HCT116 (cell line): Measurements from ENCODE around the gene GDPD5. TPM values are rescaled to one million over a fixed set of nuclear protein-coding genes. Genes with fewer than 3 reads are reported as not detected.

Source experiments
- ATAC-seq: fragments of 200-7000 bp; cut with Tn5 transposase; 2 replicates; pipeline ENCODE4 v1.9.1; 2020; ENCODE audit warnings: mild to moderate bottlenecking, moderate library complexity
- BruUV-seq: library from RNA; stranded (reverse); fragments of 400-500 nt; replicated peaks from 2 replicates; lab custom pipeline; 2021; lab: Mats Ljungman, UMichigan
- CTCF ChIA-PET: fragments of 300-600 bp; sonication (Branson Sonifier 250); formaldehyde crosslinking; loops from one replicate; lab custom pipeline; 2021; ENCODE audit warnings: antibody characterized with exemption; lab: Charles Lee
- POLR2A ChIA-PET: fragments of 300-600, 350-600 bp; sonication (Branson Sonifier 250); formaldehyde crosslinking; loops from one replicate; lab custom pipeline; 2021; ENCODE audit warnings: antibody characterized with exemption; lab: Charles Lee
- RAD21 ChIA-PET, 2 experiments: fragments of 300-600 bp; sonication (Branson Sonifier 250); formaldehyde crosslinking; loops; one replicate each; lab custom pipeline; 2023; ENCODE audit warnings: low total read pairs in 2 of 2; ENCODE audit not compliant: uncharacterized antibody in 2 of 2, unreplicated experiment in 2 of 2, low non-redundant PET in 1 of 2; lab: Charles Lee
- DNase-seq: peaks from one replicate; pipeline ENCODE4 v3.0.0-alpha.2; 2010; ENCODE audit warnings: low read depth, low spot score
- H2AFZ ChIP-seq: fragments of 200-600 bp; shearing (Covaris generic), sonication (generic); 2 replicates; pipeline ENCODE4 v1.6.1; 2017; ENCODE audit warnings: low read depth, mixed run types, mixed read lengths, antibody characterized with exemption, low read length; ENCODE audit not compliant: poor library complexity, severe bottlenecking
- H3K27ac ChIP-seq: 2 replicates; pipeline ENCODE4 v1.5.1; 2012; ENCODE audit warnings: low read depth, low read length
- H3K27me3 ChIP-seq: fragments of 200-600 bp; sonication (generic); 2 replicates; pipeline ENCODE4 v1.6.1; 2016; ENCODE audit warnings: mixed run types, low read length, mixed read lengths; ENCODE audit not compliant: insufficient read depth
- H3K36me3 ChIP-seq, 2 experiments: fragments of 200-500 bp in 1 of 2; fragments of 200-600 bp in 1 of 2; sonication (Bioruptor generic) in 1 of 2; sonication (generic) in 1 of 2; 2 replicates each; pipeline versions ENCODE4 v1.5.1 to v1.6.1; 2014 to 2016; ENCODE audit warnings: low read length in 2 of 2, inconsistent platforms in 1 of 2, mixed read lengths in 1 of 2, mixed run types in 1 of 2; ENCODE audit not compliant: insufficient read depth in 2 of 2, control insufficient read depth in 1 of 2
- H3K4me1 ChIP-seq, 2 experiments: fragments of 200-600 bp in 1 of 2; sonication (generic) in 1 of 2; 2 replicates each; pipeline versions ENCODE4 v1.5.1 to v1.6.1; 2012 to 2017; ENCODE audit warnings: low read length in 2 of 2, inconsistent platforms in 1 of 2, mild to moderate bottlenecking in 1 of 2, mixed read lengths in 1 of 2, mixed run types in 1 of 2, moderate library complexity in 1 of 2; ENCODE audit not compliant: insufficient read depth in 2 of 2, control insufficient read depth in 1 of 2
- H3K4me2 ChIP-seq: fragments of 200-600 bp; sonication (generic); 2 replicates; pipeline ENCODE4 v1.6.1; 2017; ENCODE audit warnings: mixed run types, low read length, mixed read lengths
- H3K4me3 ChIP-seq, 2 experiments: fragments of 200-600 bp in 1 of 2; sonication (generic) in 1 of 2; replicated peaks in 1 of 2; 2 replicates each; pipeline ENCODE4 v1.5.1; 2011 to 2016; ENCODE audit warnings: low read length in 2 of 2, control low read depth in 1 of 2, low read depth in 1 of 2, mild to moderate bottlenecking in 1 of 2, mixed read lengths in 1 of 2, mixed run types in 1 of 2
- H3K79me2 ChIP-seq: fragments of 200-600 bp; sonication (generic); 2 replicates; pipeline ENCODE4 v1.6.1; 2017; ENCODE audit warnings: mild to moderate bottlenecking, mixed run types, low read length, moderate library complexity, mixed read lengths; ENCODE audit not compliant: insufficient read depth
- H3K9ac ChIP-seq: fragments of 200-600 bp; sonication (generic); 2 replicates; pipeline ENCODE4 v1.6.1; 2016; ENCODE audit warnings: low read length, mixed read lengths
- H3K9me2 ChIP-seq: fragments of 200-600 bp; sonication (generic), shearing (Covaris generic); 2 replicates; pipeline ENCODE4 v1.6.1; 2017; ENCODE audit warnings: mixed run types, mild to moderate bottlenecking, moderate library complexity; ENCODE audit not compliant: insufficient read depth
- H3K9me3 ChIP-seq, 2 experiments: fragments of 200-500 bp in 1 of 2; fragments of 200-600 bp in 1 of 2; sonication (Bioruptor generic) in 1 of 2; sonication (generic) in 1 of 2; 2 replicates each; pipeline ENCODE4 v1.6.1; 2014 to 2017; ENCODE audit warnings: low read length in 2 of 2, mixed read lengths in 2 of 2, inconsistent platforms in 1 of 2, low read depth in 1 of 2, mild to moderate bottlenecking in 1 of 2, mixed run types in 1 of 2, moderate library complexity in 1 of 2; ENCODE audit not compliant: control insufficient read depth in 1 of 2, insufficient read depth in 1 of 2
- H4K20me1 ChIP-seq: fragments of 200-600 bp; sonication (generic), shearing (Covaris generic); 2 replicates; pipeline ENCODE4 v1.6.1; 2017; ENCODE audit warnings: mixed run types, mild to moderate bottlenecking, moderate library complexity; ENCODE audit not compliant: insufficient read depth
- ATF3 ChIP-seq: IDR thresholded peaks from 2 replicates; pipeline ENCODE4 v1.6.1; 2012
- CBX3 ChIP-seq: IDR thresholded peaks from 2 replicates; pipeline ENCODE4 v1.6.1; 2012; ENCODE audit warnings: low read depth
- CEBPB ChIP-seq: IDR thresholded peaks from 2 replicates; pipeline ENCODE4 v1.6.1; 2012; ENCODE audit warnings: low read depth
- EGR1 ChIP-seq: IDR thresholded peaks from 2 replicates; pipeline ENCODE4 v1.6.1; 2012; ENCODE audit warnings: low read depth
- ELF1 ChIP-seq: IDR thresholded peaks from 2 replicates; pipeline ENCODE4 v1.6.1; 2012; ENCODE audit warnings: low read depth, borderline replicate concordance
- EZH2 ChIP-seq: fragments of 200-600 bp; sonication (generic); IDR thresholded peaks from 2 replicates; pipeline ENCODE4 v1.6.1; 2017; ENCODE audit warnings: antibody characterized with exemption, mixed run types
- FOSL1 ChIP-seq: IDR thresholded peaks from 2 replicates; pipeline ENCODE4 v1.6.1; 2012; ENCODE audit warnings: low read depth
- JUND ChIP-seq: IDR thresholded peaks from 2 replicates; pipeline ENCODE4 v1.6.1; 2012
- MAX ChIP-seq: IDR thresholded peaks from 2 replicates; pipeline ENCODE4 v1.6.1; 2012
- POLR2A ChIP-seq: IDR thresholded peaks from 2 replicates; pipeline ENCODE4 v1.7.0; 2011; ENCODE audit warnings: borderline replicate concordance; ENCODE audit not compliant: insufficient read depth, insufficient read length; ENCODE audit errors: extremely low read depth
- POLR2AphosphoS5 ChIP-seq: IDR thresholded peaks from 2 replicates; pipeline ENCODE4 v1.6.1; 2011; ENCODE audit warnings: mild to moderate bottlenecking, low read depth, low read length, moderate library complexity
- RAD21 ChIP-seq: IDR thresholded peaks from 2 replicates; pipeline ENCODE4 v1.6.1; 2012; ENCODE audit warnings: low read depth, mild to moderate bottlenecking
- REST ChIP-seq: IDR thresholded peaks from 2 replicates; pipeline ENCODE4 v1.6.1; 2012; ENCODE audit warnings: low read depth
- SIN3A ChIP-seq: IDR thresholded peaks from 2 replicates; pipeline ENCODE4 v1.6.1; 2012; ENCODE audit warnings: low read depth
- SRF ChIP-seq: IDR thresholded peaks from 2 replicates; pipeline ENCODE4 v1.6.1; 2012; ENCODE audit warnings: low read depth
- TCF7L2 ChIP-seq: IDR thresholded peaks from 2 replicates; pipeline ENCODE4 v1.7.0; 2011; ENCODE audit warnings: borderline replicate concordance, inconsistent platforms; ENCODE audit not compliant: insufficient read depth, insufficient read length; ENCODE audit errors: extremely low read depth
- ZFX ChIP-seq: fragments of 450-650 bp; IDR thresholded peaks from 2 replicates; pipeline ENCODE4 v1.6.1; 2017
- intact Hi-C: fragments of 100-400 bp; cut with micrococcal nuclease; formaldehyde crosslinking; loops from 2 replicates; pipeline ENCODE4 v1.10.0; 2022
- total RNA-seq: library from RNA; stranded (reverse); gene quantifications from one replicate; pipeline ENCODE4 v1.2.1, GENCODE V29; 2021; ENCODE audit not compliant: unreplicated experiment

GDPD5 gene
- total RNA-seq, 1 experiment from 2014 or later = 27.5 TPM

- Histone ChIP-seq H3K79me2 (no peaks in the 10 kb centered on the region), H3K4me1 (peaks cover 3 to 23% of the 10 kb centered on the region in 2 experiments; a peak in 2 of 4 replicates), H3K27me3 (no peaks in the 10 kb centered on the region), H4K20me1 (no peaks in the 10 kb centered on the region), H3K4me3 (no peak overlapping the region), H3K9ac (no peak overlapping the region), H3K36me3 (no peaks in the 10 kb centered on the region), H2AFZ (no peak overlapping the region), H3K9me2 (no peaks in the 10 kb centered on the region), H3K27ac (no peak overlapping the region), H3K4me2 (no peak overlapping the region), H3K9me3 (no peaks in the 10 kb centered on the region)
- intact Hi-C loops = no loop called here
- ChIA-PET CTCF (interaction anchor here (0.6 kb wide), 2 partner anchors 10 to 13 kb away, joined by 3 read pairs; no protein-coding TSS in a partner anchor), POLR2A (no interaction called here), RAD21 (no interaction called here)
- no TSS peak for BruUV-seq
- DNase-seq (no peak), ATAC-seq (no peak)
- no peak for TF ChIP-seq RAD21
- no peak for TF ChIP-seq EZH2
- TF ChIP-seq EGR1 = no peak
- TF ChIP-seq TCF7L2 = no peak
- TF ChIP-seq JUND = no peak
- no peak for TF ChIP-seq CEBPB
- no peak for TF ChIP-seq POLR2A
These were observed 3.3 kb downstream of the GDPD5 start for GRCh38 chr11:75522286-75523044.

- Histone ChIP-seq H3K79me2 (no peaks in the 10 kb centered on the region), H2AFZ (no peak overlapping the region), H3K4me2 (no peak overlapping the region), H3K4me3 (no peak overlapping the region), H3K9me3 (no peaks in the 10 kb centered on the region), H3K36me3 (no peaks in the 10 kb centered on the region), H3K9me2 (no peaks in the 10 kb centered on the region), H3K27me3 (no peaks in the 10 kb centered on the region), H3K9ac (no peak overlapping the region), H4K20me1 (no peaks in the 10 kb centered on the region), H3K4me1 (peaks cover 3 to 17% of the 10 kb centered on the region in 2 experiments; a peak in 2 of 4 replicates), H3K27ac (no peak overlapping the region)
- POLR2A ChIA-PET = no interaction called here
- RAD21 ChIA-PET = no interaction called here
- CTCF ChIA-PET = interaction anchor here (1.4 to 1.6 kb wide), 2 partner anchors 11 to 76 kb away, joined by 3 to 4 read pairs; no protein-coding TSS in a partner anchor
- intact Hi-C loops = no loop called here
- ATAC-seq (no peak), DNase-seq (no peak)
- no TSS peak for BruUV-seq
- TF ChIP-seq SIN3A = no peak
- no peak for TF ChIP-seq MAX
- no peak for TF ChIP-seq REST
- TF ChIP-seq ELF1 = no peak
- TF ChIP-seq POLR2A = no peak
- no peak for TF ChIP-seq CBX3
- no peak for TF ChIP-seq ZFX
- TF ChIP-seq SRF = no peak
- TF ChIP-seq FOSL1 = no peak
- no peak for TF ChIP-seq EZH2
- no peak for TF ChIP-seq EGR1
- no peak for TF ChIP-seq ATF3
- no peak for TF ChIP-seq TCF7L2
- TF ChIP-seq POLR2AphosphoS5 = no peak
These were observed 5.1 kb downstream of the GDPD5 start for GRCh38 chr11:75520688-75521087.
